Mucosa of rectum (tissue), 2 donors: Measurements from ENCODE around the gene AVP.
"Not testable (repeated sequence)": the region's sequence is repeated elsewhere in the genome, so short reads cannot be mapped to it uniquely, and the experiment has no call there.

Source experiments
- H3K27ac ChIP-seq, 2 donors: one replicate each; pipeline ENCODE4 v1.7.0; 2013; ENCODE audit warnings: inconsistent platforms in 2 of 2, low read depth in 2 of 2, low read length in 2 of 2
- H3K27me3 ChIP-seq, 2 donors: one replicate each; pipeline ENCODE4 v1.7.0; 2013; ENCODE audit warnings: low read length in 2 of 2; ENCODE audit not compliant: control insufficient read depth in 2 of 2, insufficient read depth in 2 of 2
- H3K36me3 ChIP-seq, 2 donors: one replicate each; pipeline ENCODE4 v1.7.0; 2013; ENCODE audit warnings: low read length in 2 of 2; ENCODE audit not compliant: control insufficient read depth in 2 of 2, insufficient read depth in 2 of 2
- H3K4me1 ChIP-seq, 2 donors: one replicate each; pipeline ENCODE4 v1.7.0; 2013; ENCODE audit warnings: low read length in 2 of 2, mild to moderate bottlenecking in 1 of 2; ENCODE audit not compliant: control insufficient read depth in 2 of 2, insufficient read depth in 2 of 2
- H3K4me3 ChIP-seq, 2 donors: one replicate each; pipeline ENCODE4 v1.7.0; 2013; ENCODE audit warnings: low read length in 2 of 2
- H3K9ac ChIP-seq, 2 donors: one replicate each; pipeline ENCODE4 v1.7.0; 2013; ENCODE audit warnings: low read length in 2 of 2, low read depth in 1 of 2, mild to moderate bottlenecking in 1 of 2
- H3K9me3 ChIP-seq, 2 donors: one replicate each; pipeline ENCODE4 v1.7.0; 2013; ENCODE audit warnings: low read length in 2 of 2; ENCODE audit not compliant: control insufficient read depth in 2 of 2
- donor health status: healthy.
- donor health status: Normal muscosa, but diverticular disease.

The AVP gene

DNA sequence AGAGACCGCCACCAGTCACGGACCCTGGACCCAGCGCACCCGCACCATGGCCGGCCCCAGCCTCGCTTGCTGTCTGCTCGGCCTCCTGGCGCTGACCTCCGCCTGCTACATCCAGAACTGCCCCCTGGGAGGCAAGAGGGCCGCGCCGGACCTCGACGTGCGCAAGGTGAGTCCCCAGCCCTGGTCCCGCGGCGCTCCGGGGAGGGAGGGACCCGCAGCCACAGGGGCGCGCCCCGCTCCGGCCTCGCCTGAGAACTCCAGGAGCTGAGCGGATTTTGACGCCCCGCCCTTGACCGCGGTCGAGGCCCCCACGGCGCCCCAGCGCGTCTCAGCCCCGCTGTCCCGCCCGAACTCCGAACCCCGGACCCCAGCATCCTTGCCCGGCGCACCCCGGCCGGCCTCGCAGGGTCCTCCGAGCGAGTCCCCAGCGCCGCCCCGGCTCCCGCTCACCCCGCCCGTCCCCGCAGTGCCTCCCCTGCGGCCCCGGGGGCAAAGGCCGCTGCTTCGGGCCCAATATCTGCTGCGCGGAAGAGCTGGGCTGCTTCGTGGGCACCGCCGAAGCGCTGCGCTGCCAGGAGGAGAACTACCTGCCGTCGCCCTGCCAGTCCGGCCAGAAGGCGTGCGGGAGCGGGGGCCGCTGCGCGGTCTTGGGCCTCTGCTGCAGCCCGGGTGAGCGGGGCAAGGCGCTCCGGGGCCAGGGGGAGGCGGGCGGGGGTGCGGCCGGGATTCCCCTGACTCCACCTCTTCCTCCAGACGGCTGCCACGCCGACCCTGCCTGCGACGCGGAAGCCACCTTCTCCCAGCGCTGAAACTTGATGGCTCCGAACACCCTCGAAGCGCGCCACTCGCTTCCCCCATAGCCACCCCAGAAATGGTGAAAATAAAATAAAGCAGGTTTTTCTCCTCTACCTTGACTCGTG lies 12.7 kb downstream of the AVP start, which contains the start of gene OXT:
Gene OXT, plus strand, starts transcription at position 11 of the 920 bp plus-strand sequence. Its CDS starts 36 bp downstream, at position 47.
- H3K9ac ChIP-seq = peak within 1 kb of the TSS in 1 of 2 donors; percentile 24
- H3K27ac ChIP-seq = no peak within 1 kb of the TSS
- peak within 1 kb of the TSS; percentile 41 to 46 for H3K4me3 ChIP-seq
- H3K9me3 ChIP-seq = no peaks in the 10 kb centered on the region
- peaks cover 0 to 6% of the 10 kb centered on the region in 2 donors for H3K4me1 ChIP-seq
- no peaks in the 10 kb centered on the region for H3K36me3 ChIP-seq
- H3K27me3 ChIP-seq = peaks cover 0 to 20% of the 10 kb centered on the region in 2 donors

DNA sequence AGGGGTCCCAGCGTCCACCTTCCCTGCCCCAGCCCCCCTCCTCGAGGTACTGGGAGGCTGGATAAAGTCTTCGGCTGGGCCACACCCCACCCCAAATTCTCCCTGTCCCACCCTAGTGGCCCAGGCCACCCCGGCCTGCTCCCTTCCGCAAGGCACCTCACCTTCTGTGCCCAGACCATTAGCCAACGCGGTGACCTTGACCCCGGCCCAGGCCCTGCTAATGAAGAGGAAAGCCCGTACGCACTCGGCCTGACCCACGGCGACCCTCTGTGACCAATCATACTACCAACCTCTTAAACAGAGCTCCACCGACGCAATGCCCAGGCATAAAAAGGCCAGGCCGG lies 13.3 kb downstream of the AVP start:
- H3K4me1 ChIP-seq = peaks cover 0 to 6% of the 10 kb centered on the region in 2 donors
- H3K9ac ChIP-seq = no peak overlapping the region
- no peaks in the 10 kb centered on the region for H3K9me3 ChIP-seq
- no peaks in the 10 kb centered on the region for H3K36me3 ChIP-seq
- H3K4me3 ChIP-seq = peak overlapping the region; percentile 41 to 46
- H3K27ac ChIP-seq = no peak overlapping the region
- peaks cover 0 to 18% of the 10 kb centered on the region in 2 donors for H3K27me3 ChIP-seq

DNA sequence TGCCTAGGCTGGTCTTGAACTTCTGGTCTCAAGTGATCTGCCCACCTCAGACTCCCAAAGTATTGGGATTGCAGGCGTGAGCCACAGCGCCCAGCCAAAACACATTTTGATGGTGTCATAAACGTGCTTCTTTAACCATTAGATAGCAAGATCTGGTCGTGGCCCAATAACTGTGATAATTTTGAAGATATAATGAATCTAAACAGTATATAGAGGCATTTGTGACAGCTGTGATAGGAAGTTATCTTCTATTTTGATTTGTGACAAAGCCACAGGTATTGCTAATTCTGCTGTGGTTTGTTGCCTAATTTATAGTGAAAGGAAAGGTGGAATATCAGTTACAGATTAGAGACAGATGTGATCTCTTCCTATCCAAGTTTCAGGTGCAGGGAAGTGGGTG lies 13.8 kb downstream of the AVP start:
- Histone ChIP-seq H3K4me3 (no peak overlapping the region), H3K9me3 (no peaks in the 10 kb centered on the region), H3K27ac (no peak overlapping the region), H3K4me1 (peaks cover 0 to 6% of the 10 kb centered on the region in 2 donors), H3K27me3 (peaks cover 0 to 18% of the 10 kb centered on the region in 2 donors), H3K9ac (no peak overlapping the region), H3K36me3 (no peaks in the 10 kb centered on the region)

DNA sequence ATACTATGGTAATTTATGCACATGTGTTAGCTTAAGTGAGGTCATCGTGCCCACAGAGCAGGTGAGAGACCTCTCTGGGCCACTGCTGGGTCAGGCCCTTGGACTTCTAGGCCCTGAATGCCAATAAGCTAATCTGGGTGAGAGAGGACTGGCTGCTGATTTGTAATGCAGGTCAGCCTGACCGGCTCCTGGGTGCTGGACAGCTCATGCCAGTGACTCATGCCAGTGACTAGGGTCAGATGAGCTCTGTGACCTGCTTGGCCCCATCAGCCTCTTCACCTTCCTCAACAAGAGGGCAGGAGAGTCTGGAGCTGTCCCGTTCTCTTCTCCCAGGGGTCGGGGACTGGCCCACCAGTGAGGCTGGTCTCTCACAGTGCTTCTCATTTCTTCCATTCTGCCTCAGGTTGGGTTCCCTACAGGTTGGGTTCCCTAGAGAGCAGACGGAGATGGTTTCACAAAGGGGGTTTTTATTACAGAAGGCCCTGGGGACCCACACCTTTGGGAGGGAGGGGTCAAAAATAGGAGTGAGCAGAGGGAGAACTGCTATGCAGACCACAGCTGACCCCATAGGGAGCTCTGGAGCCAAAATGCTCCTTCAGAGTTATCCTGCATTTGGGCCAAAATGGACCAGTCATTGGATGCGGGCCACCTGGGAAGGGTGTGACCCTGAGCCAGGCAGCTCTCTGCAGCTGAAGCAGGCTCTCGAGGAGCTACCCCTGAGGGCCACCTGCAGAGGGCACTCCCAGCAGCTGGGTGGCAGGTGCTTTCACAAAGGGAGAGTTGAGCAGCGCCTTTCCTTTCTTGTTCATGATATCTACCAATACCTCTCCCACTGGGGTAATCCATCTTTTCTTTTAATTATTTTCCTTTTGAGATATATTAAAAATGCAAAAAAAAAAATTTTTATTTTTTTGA lies 15.3 kb downstream of the AVP start:
- Histone ChIP-seq H3K9me3 (no peaks in the 10 kb centered on the region), H3K27me3 (peaks cover 0 to 18% of the 10 kb centered on the region in 2 donors)

DNA sequence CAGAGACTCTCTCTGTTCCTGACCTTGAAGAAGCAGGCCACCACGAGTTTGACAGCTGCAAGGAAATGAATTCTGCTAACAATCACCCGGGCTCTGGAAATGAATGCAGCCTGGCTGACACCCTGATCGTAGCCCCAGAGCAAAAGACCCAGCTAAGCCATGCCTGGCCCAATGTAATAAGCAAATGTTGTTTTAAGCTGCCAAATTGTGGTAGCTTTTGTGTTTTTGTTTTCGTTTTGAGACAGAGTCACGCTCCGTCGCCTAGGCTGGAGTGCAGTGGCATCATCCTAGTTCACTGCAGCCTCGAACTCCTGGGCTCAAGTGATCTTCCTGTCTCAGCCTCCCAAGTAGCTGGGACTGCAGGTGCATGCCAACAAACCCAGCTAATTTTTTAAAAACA lies 16.4 kb downstream of the AVP start:
- peaks cover 0 to 18% of the 10 kb centered on the region in 2 donors for H3K27me3 ChIP-seq
- H3K4me3 ChIP-seq = no peak overlapping the region
- no peaks in the 10 kb centered on the region for H3K36me3 ChIP-seq
- H3K27ac ChIP-seq = no peak overlapping the region
- no peak overlapping the region for H3K9ac ChIP-seq
- no peaks in the 10 kb centered on the region for H3K9me3 ChIP-seq
- H3K4me1 ChIP-seq = peaks cover 0 to 6% of the 10 kb centered on the region in 2 donors

More for the DNA sequence above, 15.3 kb downstream of the AVP start:
- Histone ChIP-seq H3K36me3 (no peaks in the 10 kb centered on the region), H3K27ac (no peak overlapping the region), H3K9ac (no peak overlapping the region), H3K4me3 (no peak overlapping the region), H3K4me1 (peaks cover 0 to 6% of the 10 kb centered on the region in 2 donors)

DNA sequence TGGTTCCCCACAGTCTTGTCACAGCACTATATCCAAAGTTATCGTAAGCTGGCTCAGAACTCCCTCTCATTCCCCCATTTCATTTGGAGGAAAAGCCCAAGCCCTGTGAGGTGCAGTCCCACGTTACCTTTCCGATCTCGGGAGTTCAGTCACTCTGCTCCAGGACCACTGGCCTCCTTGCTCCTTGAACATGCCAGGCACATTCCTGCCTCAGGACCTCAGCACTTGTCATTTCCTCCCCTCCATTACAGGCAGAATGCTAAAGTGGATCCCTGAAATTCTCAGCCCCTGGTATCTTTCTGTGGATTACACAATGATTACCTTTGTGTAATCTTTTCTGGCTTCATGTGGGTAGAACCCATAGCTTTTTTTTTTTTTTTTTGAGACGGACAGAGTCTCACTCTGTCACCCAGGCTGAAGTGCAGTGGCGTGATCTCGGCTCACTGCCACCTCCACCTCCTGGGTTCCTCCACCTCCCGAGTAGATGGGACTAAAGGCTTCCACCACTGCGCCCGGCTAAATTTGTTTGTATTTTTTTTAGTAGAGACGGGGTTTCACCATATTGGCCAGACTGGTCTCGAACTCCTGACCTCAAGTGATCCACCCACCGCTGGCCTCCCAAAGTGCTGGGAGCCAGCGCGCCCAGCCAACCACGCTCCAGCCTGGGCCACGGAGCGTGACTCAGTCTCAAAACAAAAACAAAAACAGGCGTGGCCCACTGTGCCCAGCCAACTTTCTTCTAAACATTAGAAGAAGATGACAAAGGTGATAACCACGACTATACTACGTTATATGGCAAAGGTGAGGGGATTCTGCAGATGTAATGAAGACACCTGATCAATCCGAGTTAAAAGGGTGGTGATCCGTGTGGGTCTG lies 17.1 kb downstream of the AVP start:
- Histone ChIP-seq H3K4me1 (peaks cover 0 to 5% of the 10 kb centered on the region in 2 donors), H3K9me3 (no peaks in the 10 kb centered on the region), H3K4me3 (no peak overlapping the region), H3K36me3 (no peaks in the 10 kb centered on the region), H3K9ac (no peak overlapping the region), H3K27me3 (peaks cover 0 to 11% of the 10 kb centered on the region in 2 donors), H3K27ac (no peak overlapping the region)

DNA sequence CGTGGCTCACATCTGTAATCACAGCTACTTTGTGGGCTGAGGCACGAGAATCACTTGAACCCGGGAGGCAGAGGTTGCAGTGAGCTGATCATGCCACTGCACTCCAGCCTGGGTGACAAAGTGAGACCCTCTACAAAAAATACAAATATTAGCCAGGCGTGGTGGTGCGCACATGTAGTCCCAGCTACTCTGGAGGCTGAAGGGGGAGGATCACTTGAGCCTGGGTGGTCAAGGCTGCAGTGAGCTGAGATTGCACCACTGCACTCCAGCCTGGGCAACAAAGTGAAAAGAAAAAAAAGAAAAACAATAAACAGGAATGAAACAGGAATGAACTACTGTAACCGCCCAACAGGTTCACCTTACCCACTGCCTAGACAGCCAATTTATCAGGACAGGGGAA lies 20.4 kb downstream of the AVP start:
- H3K36me3 ChIP-seq, H3K27ac ChIP-seq, H3K4me1 ChIP-seq, H3K4me3 ChIP-seq, H3K9ac ChIP-seq, H3K9me3 ChIP-seq, H3K27me3 ChIP-seq: not testable (repeated sequence)

DNA sequence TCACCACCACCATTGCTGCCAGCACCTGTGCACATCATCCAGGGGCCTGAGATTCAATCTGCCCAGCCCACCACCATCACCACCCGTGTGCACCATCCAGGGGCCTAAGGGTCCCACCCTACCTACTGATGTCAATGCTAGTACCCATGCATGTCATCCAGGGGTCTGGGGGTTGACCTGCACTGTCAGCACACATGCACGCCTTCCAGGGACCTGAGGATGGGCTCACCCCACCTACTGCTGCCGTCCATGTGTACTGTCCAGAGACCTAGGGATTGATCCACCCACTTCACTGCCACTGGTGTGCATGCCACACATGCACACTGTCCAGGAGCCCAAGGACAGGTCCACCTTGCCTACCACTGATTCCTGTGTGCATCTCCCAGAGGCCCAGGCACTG lies 25.0 kb downstream of the AVP start:
- Histone ChIP-seq H3K9ac (no peak overlapping the region), H3K36me3 (no peaks in the 10 kb centered on the region), H3K9me3 (no peaks in the 10 kb centered on the region), H3K4me3 (no peak overlapping the region), H3K27ac (no peak overlapping the region), H3K4me1 (no peaks in the 10 kb centered on the region), H3K27me3 (no peaks in the 10 kb centered on the region)

DNA sequence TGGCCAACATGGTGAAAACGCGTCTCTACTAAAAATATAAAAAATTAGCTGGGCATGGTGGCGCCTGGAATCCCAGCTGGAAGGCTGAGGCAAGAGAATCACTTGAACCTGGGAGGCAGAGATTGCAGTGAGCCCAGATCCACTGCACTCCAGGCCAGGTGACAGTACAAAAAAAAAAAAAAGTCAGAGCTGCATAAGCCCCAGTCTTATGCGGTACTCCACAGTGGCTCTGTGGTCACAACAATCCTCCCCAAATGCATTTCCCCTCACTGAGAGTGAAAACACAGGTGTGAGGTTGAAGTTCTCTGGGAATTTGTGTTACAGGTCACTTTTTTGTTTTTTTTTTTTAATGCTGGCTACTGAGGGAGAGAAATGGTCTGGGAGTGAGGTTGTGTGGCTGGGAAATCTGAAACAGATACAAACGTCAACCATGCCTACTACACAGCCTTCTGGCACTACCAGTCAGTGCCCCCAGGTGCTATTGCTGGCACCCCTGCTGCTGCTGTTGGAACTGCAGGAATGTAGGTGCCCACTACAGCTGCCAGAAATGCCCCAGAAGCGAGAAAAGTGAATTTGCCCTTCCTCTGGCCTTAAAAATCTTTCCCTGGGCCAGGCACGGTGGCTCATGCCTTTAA lies 33.0 kb downstream of the AVP start:
- peaks cover 13 to 23% of the 10 kb centered on the region in 2 donors for H3K36me3 ChIP-seq

More for the DNA sequence above, 33.0 kb downstream of the AVP start:
- H3K4me3 ChIP-seq = no peak overlapping the region
- H3K27ac ChIP-seq = no peak overlapping the region
- H3K4me1 ChIP-seq = peaks cover 6% of the 10 kb centered on the region in 2 donors
- H3K27me3 ChIP-seq = no peaks in the 10 kb centered on the region
- H3K9ac ChIP-seq = no peak overlapping the region
- H3K9me3 ChIP-seq = no peaks in the 10 kb centered on the region
